Panc1 (cell line): Measurements from ENCODE around the gene GLRA3. TPM values are rescaled to one million over a fixed set of nuclear protein-coding genes. Genes with fewer than 3 reads are reported as not detected.

Experiments
- ATAC-seq: fragments of 200-7000 bp; cut with Tn5 transposase; 2 replicates; pipeline ENCODE4 v1.9.1; 2020; ENCODE audit warnings: mild to moderate bottlenecking, moderate library complexity
- BruUV-seq: library from RNA; stranded (reverse); fragments of 400-500 nt; replicated peaks from 2 replicates; lab custom pipeline; 2021; lab: Mats Ljungman, UMichigan
- CTCF ChIA-PET: fragments of 300-600 bp; sonication (Branson Sonifier 250); formaldehyde crosslinking; loops from one replicate; lab custom pipeline; 2022; ENCODE audit warnings: antibody characterized with exemption; lab: Charles Lee
- POLR2A ChIA-PET: fragments of 300-600 bp; sonication (Branson Sonifier 250); formaldehyde crosslinking; loops from one replicate; lab custom pipeline; 2022; ENCODE audit warnings: antibody characterized with exemption; lab: Charles Lee
- DNase-seq: peaks from one replicate; pipeline ENCODE4 v3.0.0-alpha.2; 2010; ENCODE audit warnings: low read depth, low spot score
- H3K27ac ChIP-seq: 2 replicates; pipeline ENCODE4 v1.5.1; 2011; ENCODE audit warnings: mild to moderate bottlenecking, low read length, inconsistent platforms
- H3K27me3 ChIP-seq: fragments of 200-500 bp; sonication (Bioruptor generic); 2 replicates; pipeline ENCODE4 v1.6.0; 2014; ENCODE audit warnings: low read length, inconsistent platforms; ENCODE audit not compliant: control insufficient read depth, insufficient read depth
- H3K36me3 ChIP-seq: fragments of 200-500 bp; sonication (Bioruptor generic); 2 replicates; pipeline ENCODE4 v1.5.1; 2014; ENCODE audit warnings: inconsistent platforms, mild to moderate bottlenecking, low read length, moderate library complexity; ENCODE audit not compliant: control insufficient read depth, insufficient read depth
- H3K4me1 ChIP-seq: 2 replicates; pipeline ENCODE4 v1.5.1; 2011; ENCODE audit warnings: inconsistent platforms, mild to moderate bottlenecking, low read length, moderate library complexity; ENCODE audit not compliant: control insufficient read depth, insufficient read depth
- H3K4me3 ChIP-seq, 2 experiments: 2 replicates each; pipeline ENCODE4 v1.5.1; 2011 to 2012; ENCODE audit warnings: low read depth in 2 of 2, low read length in 2 of 2, mild to moderate bottlenecking in 2 of 2, inconsistent platforms in 1 of 2, moderate library complexity in 1 of 2
- H3K9me3 ChIP-seq: fragments of 200-500 bp; sonication (Bioruptor generic); 2 replicates; pipeline ENCODE4 v1.5.1; 2014; ENCODE audit warnings: low read depth, mild to moderate bottlenecking, inconsistent platforms, low read length, moderate library complexity; ENCODE audit not compliant: control insufficient read depth, insufficient read depth
- POLR2AphosphoS5 ChIP-seq: IDR thresholded peaks from 2 replicates; pipeline ENCODE4 v1.6.1; 2012; ENCODE audit warnings: mild to moderate bottlenecking, low read depth, low read length, moderate library complexity
- SIN3A ChIP-seq: IDR thresholded peaks from 2 replicates; pipeline ENCODE4 v1.6.1; 2012; ENCODE audit warnings: low read depth, mild to moderate bottlenecking, low read length, moderate library complexity, borderline replicate concordance; ENCODE audit not compliant: insufficient read depth
- TCF7L2 ChIP-seq: IDR thresholded peaks from 2 replicates; pipeline ENCODE4 v1.6.1; 2011; ENCODE audit warnings: mild to moderate bottlenecking, low read depth, low read length, inconsistent platforms
- in situ Hi-C: cut with HindIII; loops from 2 replicates; pipeline ENCODE4 v1.10.0; 2016; ENCODE audit warnings: low sequenced_read_pairs, low pct_unique_long_range_greater_than_20kb
- intact Hi-C: fragments of 100-400 bp; cut with micrococcal nuclease; formaldehyde crosslinking; loops from one replicate; pipeline ENCODE4 v1.10.0; 2022; ENCODE audit not compliant: unreplicated experiment
- total RNA-seq: library from RNA; stranded (reverse); gene quantifications from one replicate; pipeline ENCODE4 v1.2.1, GENCODE V29; 2021; ENCODE audit not compliant: unreplicated experiment
- TF ChIP-seq, protein P1 (sequence below): fragments of 450-650 bp; IDR thresholded peaks from 2 replicates; pipeline ENCODE4 v1.5.1; 2017; ENCODE audit warnings: mild to moderate bottlenecking
- TF ChIP-seq, protein P2 (sequence below), 2 experiments: IDR thresholded peaks; 2 replicates each; pipeline ENCODE4 v1.6.1; 2011 to 2012; ENCODE audit warnings: low read depth in 2 of 2, control low read depth in 1 of 2, low read length in 1 of 2, mild to moderate bottlenecking in 1 of 2, moderate library complexity in 1 of 2; ENCODE audit not compliant: insufficient read depth in 1 of 2

GLRA3 gene
- total RNA-seq, 1 experiment from 2014 or later = not detected

DNA sequence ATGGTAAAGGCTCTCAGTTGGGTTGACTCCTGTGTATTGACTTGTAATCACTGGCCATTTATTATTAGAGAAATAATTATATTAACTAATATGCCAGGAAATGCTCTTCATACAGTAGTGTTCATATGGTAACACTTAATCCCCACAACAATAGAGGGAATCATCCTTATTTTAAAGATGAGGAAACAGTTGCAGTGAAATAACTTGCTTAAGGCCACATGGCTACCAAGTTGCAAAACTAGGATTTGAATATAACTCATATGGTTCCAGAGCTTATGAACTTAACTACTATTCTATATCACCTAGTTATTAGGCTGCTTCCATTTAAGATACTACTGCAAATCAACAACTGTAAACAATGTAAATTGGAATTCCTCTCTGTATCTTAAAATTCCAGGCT, 163.2 kb downstream of the GLRA3 start:
- no peak for ATAC-seq
- no peaks in the 10 kb centered on the region for H3K36me3 ChIP-seq
- no TSS peak for BruUV-seq
- no peaks in the 10 kb centered on the region for H3K9me3 ChIP-seq
- no peak overlapping the region for H3K27ac ChIP-seq
- H3K4me1 ChIP-seq = no peaks in the 10 kb centered on the region
- no peak overlapping the region for H3K4me3 ChIP-seq
- intact Hi-C loops (no loop called here), in situ Hi-C loops (no loop called here)
- POLR2A ChIA-PET = no interaction called here
- CTCF ChIA-PET = no interaction called here
- no peaks in the 10 kb centered on the region for H3K27me3 ChIP-seq
- no peak for TF ChIP-seq POLR2AphosphoS5
- TF ChIP-seq, protein P1, sequence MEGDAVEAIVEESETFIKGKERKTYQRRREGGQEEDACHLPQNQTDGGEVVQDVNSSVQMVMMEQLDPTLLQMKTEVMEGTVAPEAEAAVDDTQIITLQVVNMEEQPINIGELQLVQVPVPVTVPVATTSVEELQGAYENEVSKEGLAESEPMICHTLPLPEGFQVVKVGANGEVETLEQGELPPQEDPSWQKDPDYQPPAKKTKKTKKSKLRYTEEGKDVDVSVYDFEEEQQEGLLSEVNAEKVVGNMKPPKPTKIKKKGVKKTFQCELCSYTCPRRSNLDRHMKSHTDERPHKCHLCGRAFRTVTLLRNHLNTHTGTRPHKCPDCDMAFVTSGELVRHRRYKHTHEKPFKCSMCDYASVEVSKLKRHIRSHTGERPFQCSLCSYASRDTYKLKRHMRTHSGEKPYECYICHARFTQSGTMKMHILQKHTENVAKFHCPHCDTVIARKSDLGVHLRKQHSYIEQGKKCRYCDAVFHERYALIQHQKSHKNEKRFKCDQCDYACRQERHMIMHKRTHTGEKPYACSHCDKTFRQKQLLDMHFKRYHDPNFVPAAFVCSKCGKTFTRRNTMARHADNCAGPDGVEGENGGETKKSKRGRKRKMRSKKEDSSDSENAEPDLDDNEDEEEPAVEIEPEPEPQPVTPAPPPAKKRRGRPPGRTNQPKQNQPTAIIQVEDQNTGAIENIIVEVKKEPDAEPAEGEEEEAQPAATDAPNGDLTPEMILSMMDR = no peak
- TF ChIP-seq, protein P2, sequence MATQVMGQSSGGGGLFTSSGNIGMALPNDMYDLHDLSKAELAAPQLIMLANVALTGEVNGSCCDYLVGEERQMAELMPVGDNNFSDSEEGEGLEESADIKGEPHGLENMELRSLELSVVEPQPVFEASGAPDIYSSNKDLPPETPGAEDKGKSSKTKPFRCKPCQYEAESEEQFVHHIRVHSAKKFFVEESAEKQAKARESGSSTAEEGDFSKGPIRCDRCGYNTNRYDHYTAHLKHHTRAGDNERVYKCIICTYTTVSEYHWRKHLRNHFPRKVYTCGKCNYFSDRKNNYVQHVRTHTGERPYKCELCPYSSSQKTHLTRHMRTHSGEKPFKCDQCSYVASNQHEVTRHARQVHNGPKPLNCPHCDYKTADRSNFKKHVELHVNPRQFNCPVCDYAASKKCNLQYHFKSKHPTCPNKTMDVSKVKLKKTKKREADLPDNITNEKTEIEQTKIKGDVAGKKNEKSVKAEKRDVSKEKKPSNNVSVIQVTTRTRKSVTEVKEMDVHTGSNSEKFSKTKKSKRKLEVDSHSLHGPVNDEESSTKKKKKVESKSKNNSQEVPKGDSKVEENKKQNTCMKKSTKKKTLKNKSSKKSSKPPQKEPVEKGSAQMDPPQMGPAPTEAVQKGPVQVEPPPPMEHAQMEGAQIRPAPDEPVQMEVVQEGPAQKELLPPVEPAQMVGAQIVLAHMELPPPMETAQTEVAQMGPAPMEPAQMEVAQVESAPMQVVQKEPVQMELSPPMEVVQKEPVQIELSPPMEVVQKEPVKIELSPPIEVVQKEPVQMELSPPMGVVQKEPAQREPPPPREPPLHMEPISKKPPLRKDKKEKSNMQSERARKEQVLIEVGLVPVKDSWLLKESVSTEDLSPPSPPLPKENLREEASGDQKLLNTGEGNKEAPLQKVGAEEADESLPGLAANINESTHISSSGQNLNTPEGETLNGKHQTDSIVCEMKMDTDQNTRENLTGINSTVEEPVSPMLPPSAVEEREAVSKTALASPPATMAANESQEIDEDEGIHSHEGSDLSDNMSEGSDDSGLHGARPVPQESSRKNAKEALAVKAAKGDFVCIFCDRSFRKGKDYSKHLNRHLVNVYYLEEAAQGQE (IDR thresholded peaks at IDR 0.05; ENCODE audit: insufficient read depth in 1 of 2, low read depth in 2 of 2, low read length in 1 of 2) = no peak
- TF ChIP-seq TCF7L2 = no peak
- no peak for TF ChIP-seq SIN3A
- no peak for DNase-seq

DNA sequence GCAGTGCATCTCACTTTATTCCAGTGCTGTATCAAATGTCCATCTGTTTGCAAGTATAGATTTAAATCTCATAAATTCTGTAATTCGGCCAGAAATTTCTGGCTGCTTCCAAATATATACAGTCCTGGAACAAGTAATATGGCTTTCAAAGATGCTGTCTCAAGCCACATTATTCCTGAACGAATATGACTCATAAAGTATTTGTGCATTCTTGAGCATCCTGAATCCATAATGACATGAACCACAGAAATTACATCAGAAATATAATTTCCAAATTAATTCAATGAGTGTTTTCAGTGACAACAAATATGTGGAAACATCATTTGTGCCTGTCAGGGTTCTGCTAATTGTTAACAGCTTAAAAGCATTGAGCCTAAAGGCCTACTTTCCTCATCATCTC, 165.8 kb downstream of the GLRA3 start:
- no TSS peak for BruUV-seq
- ChIA-PET POLR2A (no interaction called here), CTCF (no interaction called here)
- in situ Hi-C loops (no loop called here), intact Hi-C loops (no loop called here)
- H3K4me1 ChIP-seq = no peaks in the 10 kb centered on the region
- H3K4me3 ChIP-seq = no peak overlapping the region
- no peak for TF ChIP-seq SIN3A
- no peak for TF ChIP-seq TCF7L2
- TF ChIP-seq, protein P2 (IDR thresholded peaks at IDR 0.05; ENCODE audit: insufficient read depth in 1 of 2, low read depth in 2 of 2, low read length in 1 of 2) = no peak
- TF ChIP-seq POLR2AphosphoS5 = no peak
- TF ChIP-seq, protein P1 = no peak
- ATAC-seq = no peak
- H3K27ac ChIP-seq = no peak overlapping the region
- no peaks in the 10 kb centered on the region for H3K27me3 ChIP-seq
- no peak for DNase-seq
- no peaks in the 10 kb centered on the region for H3K9me3 ChIP-seq
- H3K36me3 ChIP-seq = no peaks in the 10 kb centered on the region
